ENCODE data around the gene GP1BB.

DNA sequence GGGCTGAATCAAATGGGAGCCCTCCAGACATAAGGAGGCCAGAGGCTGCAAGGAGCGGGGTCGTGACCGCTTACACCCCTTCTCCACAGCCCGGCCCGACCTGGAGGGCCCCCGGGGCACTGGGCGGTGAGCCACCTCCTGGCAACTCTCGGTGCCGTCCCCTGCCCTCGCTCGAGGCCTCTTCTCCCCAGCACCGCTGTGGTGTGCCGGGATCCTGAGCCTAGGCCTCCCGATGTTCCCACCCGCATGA lies 432 bp upstream of the GP1BB start:
- TF ChIP-seq, protein P1, sequence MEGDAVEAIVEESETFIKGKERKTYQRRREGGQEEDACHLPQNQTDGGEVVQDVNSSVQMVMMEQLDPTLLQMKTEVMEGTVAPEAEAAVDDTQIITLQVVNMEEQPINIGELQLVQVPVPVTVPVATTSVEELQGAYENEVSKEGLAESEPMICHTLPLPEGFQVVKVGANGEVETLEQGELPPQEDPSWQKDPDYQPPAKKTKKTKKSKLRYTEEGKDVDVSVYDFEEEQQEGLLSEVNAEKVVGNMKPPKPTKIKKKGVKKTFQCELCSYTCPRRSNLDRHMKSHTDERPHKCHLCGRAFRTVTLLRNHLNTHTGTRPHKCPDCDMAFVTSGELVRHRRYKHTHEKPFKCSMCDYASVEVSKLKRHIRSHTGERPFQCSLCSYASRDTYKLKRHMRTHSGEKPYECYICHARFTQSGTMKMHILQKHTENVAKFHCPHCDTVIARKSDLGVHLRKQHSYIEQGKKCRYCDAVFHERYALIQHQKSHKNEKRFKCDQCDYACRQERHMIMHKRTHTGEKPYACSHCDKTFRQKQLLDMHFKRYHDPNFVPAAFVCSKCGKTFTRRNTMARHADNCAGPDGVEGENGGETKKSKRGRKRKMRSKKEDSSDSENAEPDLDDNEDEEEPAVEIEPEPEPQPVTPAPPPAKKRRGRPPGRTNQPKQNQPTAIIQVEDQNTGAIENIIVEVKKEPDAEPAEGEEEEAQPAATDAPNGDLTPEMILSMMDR (IDR thresholded peaks at IDR 0.05; ENCODE audit: insufficient read depth, low read depth, low read length) = no peak
- TF ChIP-seq EZH2 (IDR thresholded peaks at IDR 0.05; ENCODE audit: insufficient read depth, low read length) = no peak

Measured in astrocyte (in vitro differentiated cells and primary cell).